H1 (cell line): ENCODE measurements around the gene POLA2.

Experiments
- ASH2L ChIP-seq: fragments of 200-600, 300-600 bp; sonication (generic); IDR thresholded peaks from one replicate; pipeline ENCODE4 v1.7.1; 2017; ENCODE audit warnings: low read length
- CHD2 ChIP-seq: IDR thresholded peaks from 2 replicates; pipeline ENCODE4 v1.6.1; 2012; ENCODE audit warnings: low read length, improper control_type of control experiment
- CTCF ChIP-seq, 3 experiments: IDR thresholded peaks; 1 replicate in 2 of 3; 2 replicates in 1 of 3; pipeline versions ENCODE4 v1.5.1 to v1.6.1; 2011; ENCODE audit warnings: low read length in 3 of 3, mild to moderate bottlenecking in 3 of 3, inconsistent platforms in 2 of 3, low read depth in 1 of 3, moderate library complexity in 1 of 3; ENCODE audit not compliant: insufficient read depth in 1 of 3; ENCODE audit errors: control extremely low read depth in 1 of 3
- GTF2F1 ChIP-seq: IDR thresholded peaks from 2 replicates; pipeline ENCODE4 v1.6.1; 2012; ENCODE audit warnings: low read depth, low read length, improper control_type of control experiment, borderline replicate concordance
- POLR2A ChIP-seq, 2 experiments: IDR thresholded peaks; 1 replicate in 1 of 2; 2 replicates in 1 of 2; pipeline ENCODE4 v1.6.1; 2011; ENCODE audit warnings: low read depth in 2 of 2, low read length in 2 of 2, mild to moderate bottlenecking in 2 of 2; ENCODE audit errors: control extremely low read depth in 1 of 2
- TF ChIP-seq, protein P1 (sequence below): IDR thresholded peaks from 2 replicates; pipeline ENCODE4 v1.6.1; 2012; ENCODE audit warnings: inconsistent platforms

DNA sequence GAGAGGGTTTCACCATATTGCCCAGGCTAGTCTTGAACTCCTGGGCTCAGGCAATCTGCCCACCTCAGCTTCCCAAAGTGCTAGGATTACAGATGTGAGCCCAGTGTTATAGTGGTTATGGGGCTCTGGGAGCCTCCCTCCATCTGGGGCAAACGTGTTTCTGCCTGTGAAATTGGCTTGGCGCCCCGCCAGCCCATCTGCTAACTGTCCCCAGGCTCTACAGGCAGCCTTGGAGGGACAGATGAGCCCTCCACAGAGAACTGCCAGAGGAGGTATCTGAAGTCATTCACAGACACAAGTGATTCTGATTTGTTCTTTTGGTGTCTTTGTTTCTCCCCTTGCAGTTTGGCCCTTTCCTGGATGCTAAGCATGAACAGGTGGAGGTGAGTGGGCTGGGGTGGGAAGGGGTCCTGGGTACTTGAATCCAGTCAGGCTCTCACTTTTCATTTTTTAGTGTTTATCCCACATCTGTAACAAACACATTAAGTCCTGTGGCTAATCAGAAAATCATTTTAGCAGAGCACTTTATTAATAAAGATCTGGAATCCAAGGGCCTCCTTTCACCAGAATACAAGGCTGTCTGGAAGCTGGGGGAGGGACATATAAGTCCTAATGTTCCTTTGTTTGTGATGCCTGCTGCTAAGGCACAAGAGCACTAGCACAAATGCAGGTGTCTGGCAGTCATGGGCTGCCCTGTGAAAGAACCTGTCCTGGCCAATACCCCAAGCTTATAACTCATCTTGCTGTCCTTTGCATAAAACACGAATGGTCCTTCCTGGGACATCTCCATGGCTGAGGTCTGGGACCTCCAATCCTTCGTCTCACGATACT lies 27.2 kb downstream of the POLA2 start:
- TF ChIP-seq CTCF (IDR thresholded peaks at IDR 0.05; ENCODE audit: control extremely low read depth in 1 of 3, insufficient read depth in 1 of 3, low read depth in 1 of 3, low read length in 3 of 3) (no peak), ASH2L (no peak), GTF2F1 (no peak), CHD2 (no peak), POLR2A (IDR thresholded peaks at IDR 0.05; ENCODE audit: control extremely low read depth in 1 of 2, low read depth in 2 of 2, low read length in 2 of 2) (no peak)
- TF ChIP-seq, protein P1, sequence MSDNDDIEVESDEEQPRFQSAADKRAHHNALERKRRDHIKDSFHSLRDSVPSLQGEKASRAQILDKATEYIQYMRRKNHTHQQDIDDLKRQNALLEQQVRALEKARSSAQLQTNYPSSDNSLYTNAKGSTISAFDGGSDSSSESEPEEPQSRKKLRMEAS, result no peak
